ENCODE data around the gene HAUS7.

DNA sequence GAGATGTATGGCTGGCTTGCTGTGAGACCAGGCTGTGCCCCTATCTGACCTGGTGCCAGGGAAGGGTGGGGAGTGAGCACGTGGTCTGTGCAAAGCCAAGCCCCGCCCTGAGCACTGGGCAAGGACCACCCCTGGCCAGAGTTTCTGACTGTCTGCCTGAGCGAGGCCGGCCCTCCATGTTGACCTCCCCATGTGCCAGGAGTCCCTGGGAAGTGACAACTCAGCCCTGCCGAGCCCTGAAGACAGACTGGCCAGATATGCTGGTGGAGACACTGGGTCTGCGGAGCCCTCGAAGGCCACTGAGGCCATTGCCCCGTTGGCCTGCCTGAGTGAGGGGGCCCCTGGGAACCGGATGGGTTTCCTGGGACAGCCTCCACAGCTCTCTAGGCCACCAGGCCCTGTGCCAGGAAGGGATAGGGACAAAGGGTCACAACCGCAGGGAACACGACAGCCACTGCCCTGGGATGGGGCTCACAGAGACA lies 17.3 kb upstream of the HAUS7 start:
- TF ChIP-seq EHF (CRISPR knock-in tag; IDR thresholded peaks at IDR 0.05) (no peak), KDM1A (IDR thresholded peaks at IDR 0.05; ENCODE audit: low read depth) (no peak), HOXA7 (CRISPR knock-in tag; IDR thresholded peaks at IDR 0.05) (no peak), RAD21 (conservative IDR thresholded peaks at IDR 0.05 in 1 of 2, IDR thresholded peaks at IDR 0.05 in 1 of 2) (no peak), EP300 (IDR thresholded peaks at IDR 0.05) (no peak), RFX5 (IDR thresholded peaks at IDR 0.05) (no peak), POLR2A (IDR thresholded peaks at IDR 0.05; ENCODE audit: low read length) (no peak), HDAC2 (IDR thresholded peaks at IDR 0.05) (no peak), TP53 (CRISPR knock-in tag; IDR thresholded peaks at IDR 0.05) (no peak), ZNF302 (CRISPR knock-in tag; IDR thresholded peaks at IDR 0.05) (no peak), SMC3 (IDR thresholded peaks at IDR 0.05) (no peak), BHLHE40 (IDR thresholded peaks at IDR 0.05; ENCODE audit: low read depth, low read length) (no peak)
- TF ChIP-seq, protein P1, sequence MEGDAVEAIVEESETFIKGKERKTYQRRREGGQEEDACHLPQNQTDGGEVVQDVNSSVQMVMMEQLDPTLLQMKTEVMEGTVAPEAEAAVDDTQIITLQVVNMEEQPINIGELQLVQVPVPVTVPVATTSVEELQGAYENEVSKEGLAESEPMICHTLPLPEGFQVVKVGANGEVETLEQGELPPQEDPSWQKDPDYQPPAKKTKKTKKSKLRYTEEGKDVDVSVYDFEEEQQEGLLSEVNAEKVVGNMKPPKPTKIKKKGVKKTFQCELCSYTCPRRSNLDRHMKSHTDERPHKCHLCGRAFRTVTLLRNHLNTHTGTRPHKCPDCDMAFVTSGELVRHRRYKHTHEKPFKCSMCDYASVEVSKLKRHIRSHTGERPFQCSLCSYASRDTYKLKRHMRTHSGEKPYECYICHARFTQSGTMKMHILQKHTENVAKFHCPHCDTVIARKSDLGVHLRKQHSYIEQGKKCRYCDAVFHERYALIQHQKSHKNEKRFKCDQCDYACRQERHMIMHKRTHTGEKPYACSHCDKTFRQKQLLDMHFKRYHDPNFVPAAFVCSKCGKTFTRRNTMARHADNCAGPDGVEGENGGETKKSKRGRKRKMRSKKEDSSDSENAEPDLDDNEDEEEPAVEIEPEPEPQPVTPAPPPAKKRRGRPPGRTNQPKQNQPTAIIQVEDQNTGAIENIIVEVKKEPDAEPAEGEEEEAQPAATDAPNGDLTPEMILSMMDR (IDR thresholded peaks at IDR 0.05) = no peak
- TF ChIP-seq, protein P2, sequence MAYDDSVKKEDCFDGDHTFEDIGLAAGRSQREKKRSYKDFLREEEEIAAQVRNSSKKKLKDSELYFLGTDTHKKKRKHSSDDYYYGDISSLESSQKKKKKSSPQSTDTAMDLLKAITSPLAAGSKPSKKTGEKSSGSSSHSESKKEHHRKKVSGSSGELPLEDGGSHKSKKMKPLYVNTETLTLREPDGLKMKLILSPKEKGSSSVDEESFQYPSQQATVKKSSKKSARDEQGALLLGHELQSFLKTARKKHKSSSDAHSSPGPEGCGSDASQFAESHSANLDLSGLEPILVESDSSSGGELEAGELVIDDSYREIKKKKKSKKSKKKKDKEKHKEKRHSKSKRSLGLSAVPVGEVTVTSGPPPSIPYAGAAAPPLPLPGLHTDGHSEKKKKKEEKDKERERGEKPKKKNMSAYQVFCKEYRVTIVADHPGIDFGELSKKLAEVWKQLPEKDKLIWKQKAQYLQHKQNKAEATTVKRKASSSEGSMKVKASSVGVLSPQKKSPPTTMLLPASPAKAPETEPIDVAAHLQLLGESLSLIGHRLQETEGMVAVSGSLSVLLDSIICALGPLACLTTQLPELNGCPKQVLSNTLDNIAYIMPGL (CRISPR knock-in tag; IDR thresholded peaks at IDR 0.05; ENCODE audit: borderline replicate concordance) = no peak

Data from A549 (cell line).